Heart right ventricle (tissue), 16 donors: ENCODE results near the gene SOD2. TPM values are rescaled to one million over a fixed set of nuclear protein-coding genes. Genes with fewer than 3 reads are reported as not detected.
"Not testable (repeated sequence)": the region's sequence is repeated elsewhere in the genome, so short reads cannot be mapped to it uniquely, and the experiment has no call there.

Experiments
- ATAC-seq, 8 donors: fragments of 200-7000 bp; cut with Tn5 transposase; one replicate each; pipeline ENCODE4 v1.9.1; 2020; ENCODE audit warnings: mild to moderate bottlenecking in 8 of 8, moderate library complexity in 8 of 8, moderate number of reproducible peaks in 1 of 8
- DNase-seq, 2 donors: peaks; one replicate each; pipeline ENCODE4 v3.0.0-alpha.2; 2020
- H3K27ac ChIP-seq, 10 donors: fragments of 200-600 bp; sonication (generic) in 2 of 10; one replicate each; pipeline versions ENCODE4 v1.5.0 to v1.8.0; 2020 to 2022; ENCODE audit warnings: mild to moderate bottlenecking in 3 of 10
- H3K27me3 ChIP-seq, 7 donors: fragments of 200-600 bp; one replicate each; pipeline ENCODE4 v1.8.0; 2021 to 2022; ENCODE audit warnings: mild to moderate bottlenecking in 2 of 7
- H3K36me3 ChIP-seq, 9 donors: fragments of 200-600 bp; sonication (generic) in 1 of 9; one replicate each; pipeline versions ENCODE4 v1.5.0 to v1.8.0; 2020 to 2022; ENCODE audit warnings: mild to moderate bottlenecking in 2 of 9
- H3K4me1 ChIP-seq, 9 donors: fragments of 200-600 bp; sonication (generic) in 1 of 9; one replicate each; pipeline versions ENCODE4 v1.5.0 to v1.8.0; 2020 to 2022; ENCODE audit warnings: mild to moderate bottlenecking in 4 of 9
- H3K4me3 ChIP-seq, 10 donors: fragments of 200-600 bp; sonication (generic) in 2 of 10; one replicate each; pipeline versions ENCODE4 v1.5.0 to v1.8.0; 2020 to 2022; ENCODE audit warnings: mild to moderate bottlenecking in 7 of 10, moderate library complexity in 2 of 10
- H3K9me3 ChIP-seq, 11 donors: fragments of 200-600 bp in 10 of 11; sonication (generic) in 2 of 11; one replicate each; pipeline versions ENCODE4 v1.5.0 to v1.8.0; 2013 to 2022; ENCODE audit warnings: mild to moderate bottlenecking in 2 of 11, control low read depth in 1 of 11, moderate library complexity in 1 of 11
- CTCF ChIP-seq, 9 donors: fragments of 200-600 bp; sonication (generic) in 2 of 9; IDR thresholded peaks; one replicate each; pipeline versions ENCODE4 v1.5.0 to v1.8.0; 2021 to 2022; ENCODE audit warnings: antibody characterized with exemption in 9 of 9, mild to moderate bottlenecking in 5 of 9, moderate library complexity in 1 of 9
- WGBS, 2 donors: extraction: QIAGEN DNeasy Blood & Tissue Kit; methylation state at CpG; one replicate each; pipeline ENCODE4 v1.1.7; 2013; ENCODE audit warnings: inconsistent platforms in 1 of 2; 5-methylcytosine and 5-hydroxymethylcytosine counted together
- intact Hi-C, 10 donors: fragments of 100-400 bp; cut with DNase I; formaldehyde crosslinking; loops; one replicate each; pipeline versions ENCODE4 v1.11.1 to v1.14.2; 2022
- polyA plus RNA-seq, 2 donors: library from polyadenylated mRNA; stranded (reverse); fragments of 200-250 nt; gene quantifications; one replicate each; pipeline ENCODE4 v1.2.3, GENCODE V29; 2013
- total RNA-seq, 10 donors: library from RNA; stranded (reverse); fragmentation: NEBNext Ultra II Directional in 3 of 10; extraction: Animal tissue kit (Norgen Biotek cat#: 25700) in 3 of 10; gene quantifications; one replicate each; pipeline versions ENCODE4 v1.2.1 to v1.2.4, GENCODE V29; 2021 to 2023
- donor health status: Arrhythmogenic right ventricular cardiomyopathy.
- donor health status: ischemic (EF 13 %, LVEDD 7.1; RV severe dilation, severe dysfunction).
- donor health status: healthy with polysubstance abuse.
- donor health status: DM: no; HTN: yes; CAD: no.
- donor health status: DM: no; HTN: no; CAD: no.
- donor health status: ischemic (EF 25% LVEDD 6.9; RV normal size, moderate dysfunction).
- donor health status: ischemic (EF 25% LVEDD 5.7; RV mildly dilated, moderate dysfunction).
- donor health status: healthy.
- donor health status: DM: yes; HTN: yes; CAD: no.
- donor health status: Ischemic cardiomyopathy.
- donor health status: ischemic (EF 35%, LVEDD 5.7; RV mildly dilated, moderate dysfunction).
- donor health status: nonischemic (EF 11% LVEDD 7.7; RV severe dilation, severe dysfunction).
- donor health status: DM: yes; HTN: yes; CAD: no.
- donor health status: PGD.
- donor health status: ischemic (EF 29% LVEDD 5.4; RV normal size, mild dysfunction).
- donor health status: nonischemic (EF 23%, LVEDD 6.1; RV moderate dilation, normal function).

The SOD2 gene
- total and polyA plus RNA-seq, 12 donors: 144 to 1,111 (median 826) TPM

GRCh38 chr6:159715166-159715565 is 22.1 kb upstream of the SOD2 start:
- Histone ChIP-seq H3K4me1 (peaks cover 5 to 49% (median 20%) of the 10 kb centered on the region in 9 donors), H3K9me3 (no peaks in the 10 kb centered on the region), H3K36me3 (no peaks in the 10 kb centered on the region), H3K4me3 (no peak overlapping the region), H3K27ac (peak overlapping the region in 6 of 10 donors; percentile 25 to 92 (median 76)), H3K27me3 (no peaks in the 10 kb centered on the region)
- intact Hi-C loops: loop anchor here in 1 of 10 donors (2.0 kb wide), 1 partner anchor 22 kb away; the partner anchor contains the start of gene SOD2
- TF ChIP-seq CTCF (IDR thresholded peaks at IDR 0.05): no peak
- no peak for DNase-seq
- 77 to 78% methylated on average over 3 of the region's 3 CpGs for WGBS, 2 donors
- no peak for ATAC-seq

- no peak for DNase-seq
- Histone ChIP-seq H3K27ac (peak overlapping the region in 4 of 10 donors; percentile 25 to 92 (median 53)), H3K36me3 (no peaks in the 10 kb centered on the region), H3K4me3 (no peak overlapping the region), H3K27me3 (no peaks in the 10 kb centered on the region), H3K4me1 (peaks cover 5 to 49% (median 20%) of the 10 kb centered on the region in 9 donors), H3K9me3 (no peaks in the 10 kb centered on the region)
- intact Hi-C loops: loop anchor here in 1 of 10 donors (2.0 kb wide), 1 partner anchor 22 kb away; the partner anchor contains the start of gene SOD2
- no peak for TF ChIP-seq CTCF (IDR thresholded peaks at IDR 0.05)
- WGBS, 2 donors: 52 to 65% methylated on average over 5 of the region's 5 CpGs
- peak in 4 of 8 donors; percentile 6 to 38 (median 26) for ATAC-seq
Measured at GRCh38 chr6:159714404-159714803, 21.4 kb upstream of the SOD2 start.

- Histone ChIP-seq H3K4me3 (no peak overlapping the region), H3K36me3 (no peaks in the 10 kb centered on the region), H3K27ac (peak overlapping the region in 1 of 10 donors; percentile 92), H3K27me3 (no peaks in the 10 kb centered on the region), H3K4me1 (peaks cover 5 to 49% (median 20%) of the 10 kb centered on the region in 9 donors), H3K9me3 (no peaks in the 10 kb centered on the region)
- no peak for DNase-seq
- 89 to 93% methylated on average over 7 of the region's 7 CpGs for WGBS, 2 donors
- peak in 1 of 8 donors; percentile 5 for ATAC-seq
- no peak for TF ChIP-seq CTCF (IDR thresholded peaks at IDR 0.05)
- intact Hi-C loops: loop anchor here in 1 of 10 donors (2.0 kb wide), 1 partner anchor 21 kb away; the partner anchor contains the start of gene SOD2
Measured at GRCh38 chr6:159713984-159714383, 20.9 kb upstream of the SOD2 start.

GRCh38 chr6:159712389-159712788 is 19.3 kb upstream of the SOD2 start:
- H3K9me3 ChIP-seq, DNase-seq, H3K4me3 ChIP-seq, H3K27ac ChIP-seq, intact Hi-C loops, H3K27me3 ChIP-seq, H3K36me3 ChIP-seq, ATAC-seq: not testable (repeated sequence)
- 92 to 93% methylated on average over 3 of the region's 3 CpGs for WGBS, 2 donors
- peaks cover 5 to 34% (median 19%) of the 10 kb centered on the region in 9 donors for H3K4me1 ChIP-seq

- H3K4me1 ChIP-seq: peaks cover under 1 to 16% (median 8%) of the 10 kb centered on the region in 9 donors
- H3K36me3 ChIP-seq, DNase-seq, intact Hi-C loops, H3K4me3 ChIP-seq, H3K27ac ChIP-seq, H3K9me3 ChIP-seq, H3K27me3 ChIP-seq, ATAC-seq: not testable (repeated sequence)
- WGBS, 2 donors: 79 to 85% methylated on average over 4 of the region's 4 CpGs
Measured at GRCh38 chr6:159710603-159711002, 17.6 kb upstream of the SOD2 start.
